NB4 (cell line): ENCODE measurements around the gene GFER.

Experiments
- POLR2A ChIP-seq: IDR thresholded peaks from 2 replicates; pipeline ENCODE4 v1.6.1; 2011; ENCODE audit warnings: mild to moderate bottlenecking; ENCODE audit not compliant: insufficient read length; ENCODE audit errors: extremely low read depth
- TF ChIP-seq, protein P1 (sequence below): IDR thresholded peaks from one replicate; pipeline ENCODE4 v1.5.1; 2012; ENCODE audit warnings: low read depth, low read length

DNA sequence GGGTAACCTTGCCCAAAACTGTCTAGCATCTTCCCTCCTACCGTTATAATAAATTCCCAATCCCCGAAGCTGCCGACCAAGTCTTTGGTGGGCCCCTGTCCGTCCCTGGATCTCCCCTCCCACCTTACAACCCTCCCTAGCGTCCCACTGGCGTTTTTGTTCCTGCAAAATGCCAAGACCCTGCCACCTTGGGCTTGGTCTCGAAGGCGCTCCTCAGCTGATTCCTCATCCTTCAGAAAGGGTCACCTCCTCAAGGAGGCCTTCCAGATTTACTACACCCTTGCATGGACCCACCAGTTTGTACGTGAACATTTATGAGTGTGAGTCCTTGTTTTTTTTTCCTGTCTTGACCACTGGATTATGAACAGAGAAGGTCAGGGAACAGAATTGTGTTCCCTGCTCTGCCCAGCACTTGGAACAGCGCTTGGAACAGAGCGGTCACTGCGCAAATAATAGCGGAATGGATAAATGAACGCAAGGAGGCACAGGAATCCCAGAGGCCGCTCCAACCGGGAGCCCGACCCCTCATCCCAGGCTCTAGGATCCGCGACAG lies 926 bp upstream of the GFER start:
- TF ChIP-seq, protein P1, sequence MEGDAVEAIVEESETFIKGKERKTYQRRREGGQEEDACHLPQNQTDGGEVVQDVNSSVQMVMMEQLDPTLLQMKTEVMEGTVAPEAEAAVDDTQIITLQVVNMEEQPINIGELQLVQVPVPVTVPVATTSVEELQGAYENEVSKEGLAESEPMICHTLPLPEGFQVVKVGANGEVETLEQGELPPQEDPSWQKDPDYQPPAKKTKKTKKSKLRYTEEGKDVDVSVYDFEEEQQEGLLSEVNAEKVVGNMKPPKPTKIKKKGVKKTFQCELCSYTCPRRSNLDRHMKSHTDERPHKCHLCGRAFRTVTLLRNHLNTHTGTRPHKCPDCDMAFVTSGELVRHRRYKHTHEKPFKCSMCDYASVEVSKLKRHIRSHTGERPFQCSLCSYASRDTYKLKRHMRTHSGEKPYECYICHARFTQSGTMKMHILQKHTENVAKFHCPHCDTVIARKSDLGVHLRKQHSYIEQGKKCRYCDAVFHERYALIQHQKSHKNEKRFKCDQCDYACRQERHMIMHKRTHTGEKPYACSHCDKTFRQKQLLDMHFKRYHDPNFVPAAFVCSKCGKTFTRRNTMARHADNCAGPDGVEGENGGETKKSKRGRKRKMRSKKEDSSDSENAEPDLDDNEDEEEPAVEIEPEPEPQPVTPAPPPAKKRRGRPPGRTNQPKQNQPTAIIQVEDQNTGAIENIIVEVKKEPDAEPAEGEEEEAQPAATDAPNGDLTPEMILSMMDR = no peak
- TF ChIP-seq POLR2A = no peak
